BJ (cell line): ENCODE measurements around the gene LCAT. TPM values are rescaled to one million over a fixed set of nuclear protein-coding genes. Genes with fewer than 3 reads are reported as not detected.
"Not testable (repeated sequence)": the region's sequence is repeated elsewhere in the genome, so short reads cannot be mapped to it uniquely, and the experiment has no call there.

ENCODE experiments used
- CTCF ChIA-PET: fragments of 350-600 bp; formaldehyde crosslinking; extraction: SDS; loops from one replicate; lab custom pipeline; 2021; ENCODE audit warnings: antibody characterized with exemption, inconsistent platforms; lab: Yijun Ruan, JAX
- POLR2A ChIA-PET: fragments of 300-600 bp; sonication (Branson Sonifier 250); formaldehyde crosslinking; extraction: SDS; loops from one replicate; lab custom pipeline; 2021; ENCODE audit warnings: antibody characterized with exemption; lab: Charles Lee
- DNase-seq: peaks from one replicate; pipeline ENCODE4 v3.0.0-alpha.2; 2011; ENCODE audit warnings: low read depth
- H3K27me3 ChIP-seq: 2 replicates; pipeline ENCODE4 v1.6.0; 2011; ENCODE audit warnings: low read length; ENCODE audit not compliant: control insufficient read depth, insufficient read depth
- H3K36me3 ChIP-seq: 2 replicates; pipeline ENCODE4 v1.5.1; 2011; ENCODE audit warnings: low read length; ENCODE audit not compliant: control insufficient read depth, insufficient read depth
- H3K4me3 ChIP-seq: 2 replicates; pipeline ENCODE4 v1.5.1; 2011; ENCODE audit warnings: low read depth, mild to moderate bottlenecking, control low read depth, low read length
- polyA plus RNA-seq: library from polyadenylated mRNA; depleted of rRNA; stranded (reverse); fragments of >200 nt; gene quantifications from 2 replicates; pipeline ENCODE4 v1.2.3, GENCODE V29; 2011
- TF ChIP-seq, protein P1 (sequence below): IDR thresholded peaks from 2 replicates; pipeline ENCODE4 v1.5.1; 2011; ENCODE audit warnings: low read depth, mild to moderate bottlenecking, control low read depth, inconsistent platforms, low read length, moderate library complexity; ENCODE audit not compliant: insufficient read depth

LCAT gene
- polyA plus RNA-seq, 1 experiment, result 13.6 TPM

DNA sequence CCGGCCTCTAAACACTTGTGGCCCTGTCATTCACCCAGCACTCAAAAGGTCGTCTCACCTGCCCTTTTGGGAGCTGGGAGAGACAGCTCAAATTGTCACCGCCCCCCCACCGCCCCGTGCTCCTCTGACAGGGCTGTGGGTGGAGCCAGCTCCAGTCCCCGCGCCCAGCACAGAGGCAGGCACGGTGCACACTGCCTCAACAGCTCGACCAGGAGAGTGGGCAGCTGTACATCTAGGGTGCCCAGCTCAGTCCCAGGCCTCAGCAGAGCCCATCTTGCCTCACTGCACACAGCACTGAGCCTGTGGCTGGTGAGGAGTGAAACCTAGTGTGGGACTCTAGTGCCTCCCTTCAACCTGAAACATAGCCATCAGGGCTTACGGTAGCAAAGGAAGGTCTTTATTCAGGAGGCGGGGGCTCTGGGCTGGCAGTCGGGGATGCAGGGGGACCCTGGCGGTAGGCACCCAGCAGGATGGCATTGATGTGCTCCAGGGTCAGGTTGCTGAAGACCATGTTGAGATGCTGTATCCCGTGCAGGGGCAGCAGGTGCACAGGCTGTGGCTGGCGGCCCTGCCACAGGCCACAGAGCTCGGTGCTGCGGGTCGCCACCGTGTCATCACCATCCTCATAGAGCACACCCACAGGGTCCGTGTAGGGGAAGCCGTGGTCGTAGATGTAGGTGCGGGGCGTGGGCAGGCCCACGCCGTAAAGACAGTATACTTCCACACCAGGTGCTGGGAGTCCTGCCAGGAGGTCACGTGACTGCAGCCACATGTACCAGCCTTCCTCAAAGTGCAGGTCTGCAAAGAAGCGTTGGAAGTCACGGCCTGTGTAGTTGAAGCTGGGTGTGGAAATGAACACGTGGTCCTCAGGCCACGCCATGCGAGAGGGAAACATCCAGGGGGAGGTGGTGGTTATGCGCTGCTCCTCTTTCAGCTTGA lies 4.1 kb downstream of the LCAT start:
- CTCF ChIA-PET, result interaction anchor here (0.6 to 3.3 kb wide), 4 partner anchors 11 to 123 kb away, joined by 3 to 16 read pairs (median 4); no protein-coding TSS in a partner anchor
- no peak for DNase-seq
- peaks cover 42% of the 10 kb centered on the region for H3K36me3 ChIP-seq
- H3K4me3 ChIP-seq, result no peak overlapping the region
- no peaks in the 10 kb centered on the region for H3K27me3 ChIP-seq
- POLR2A ChIA-PET, result no interaction called here
- TF ChIP-seq, protein P1, sequence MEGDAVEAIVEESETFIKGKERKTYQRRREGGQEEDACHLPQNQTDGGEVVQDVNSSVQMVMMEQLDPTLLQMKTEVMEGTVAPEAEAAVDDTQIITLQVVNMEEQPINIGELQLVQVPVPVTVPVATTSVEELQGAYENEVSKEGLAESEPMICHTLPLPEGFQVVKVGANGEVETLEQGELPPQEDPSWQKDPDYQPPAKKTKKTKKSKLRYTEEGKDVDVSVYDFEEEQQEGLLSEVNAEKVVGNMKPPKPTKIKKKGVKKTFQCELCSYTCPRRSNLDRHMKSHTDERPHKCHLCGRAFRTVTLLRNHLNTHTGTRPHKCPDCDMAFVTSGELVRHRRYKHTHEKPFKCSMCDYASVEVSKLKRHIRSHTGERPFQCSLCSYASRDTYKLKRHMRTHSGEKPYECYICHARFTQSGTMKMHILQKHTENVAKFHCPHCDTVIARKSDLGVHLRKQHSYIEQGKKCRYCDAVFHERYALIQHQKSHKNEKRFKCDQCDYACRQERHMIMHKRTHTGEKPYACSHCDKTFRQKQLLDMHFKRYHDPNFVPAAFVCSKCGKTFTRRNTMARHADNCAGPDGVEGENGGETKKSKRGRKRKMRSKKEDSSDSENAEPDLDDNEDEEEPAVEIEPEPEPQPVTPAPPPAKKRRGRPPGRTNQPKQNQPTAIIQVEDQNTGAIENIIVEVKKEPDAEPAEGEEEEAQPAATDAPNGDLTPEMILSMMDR, result no peak

DNA sequence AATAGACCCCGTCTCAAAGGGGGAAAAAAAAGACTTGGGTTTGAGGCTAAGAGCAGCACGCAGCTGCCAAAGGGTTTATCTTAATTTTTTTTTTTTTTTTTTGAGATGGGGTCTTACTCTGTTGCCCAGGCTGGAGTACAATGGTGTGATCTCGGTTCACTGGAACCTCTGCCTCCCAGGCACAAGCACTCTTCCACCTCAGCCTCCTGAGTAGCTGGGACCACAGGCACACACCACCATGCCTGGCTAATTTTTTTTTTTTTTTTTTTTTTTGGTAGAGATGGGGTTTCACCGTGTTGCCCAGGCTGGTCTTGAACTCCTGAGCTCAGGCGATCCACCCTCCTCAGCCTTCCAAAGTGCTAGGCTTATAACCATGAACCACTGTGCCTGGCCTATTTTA lies 6.2 kb downstream of the LCAT start:
- peaks cover 29% of the 10 kb centered on the region for H3K36me3 ChIP-seq
- H3K27me3 ChIP-seq, DNase-seq, H3K4me3 ChIP-seq: not testable (repeated sequence)
- POLR2A ChIA-PET, result interaction anchor here (0.6 kb wide), 1 partner anchor 104 kb away, joined by 5 read pairs; no protein-coding TSS in a partner anchor
- CTCF ChIA-PET, result interaction anchor here (0.7 to 12.9 kb wide), 3 partner anchors 9 to 66 kb away, joined by 3 to 155 read pairs (median 5); partner anchors contain the start of gene NRN1L

DNA sequence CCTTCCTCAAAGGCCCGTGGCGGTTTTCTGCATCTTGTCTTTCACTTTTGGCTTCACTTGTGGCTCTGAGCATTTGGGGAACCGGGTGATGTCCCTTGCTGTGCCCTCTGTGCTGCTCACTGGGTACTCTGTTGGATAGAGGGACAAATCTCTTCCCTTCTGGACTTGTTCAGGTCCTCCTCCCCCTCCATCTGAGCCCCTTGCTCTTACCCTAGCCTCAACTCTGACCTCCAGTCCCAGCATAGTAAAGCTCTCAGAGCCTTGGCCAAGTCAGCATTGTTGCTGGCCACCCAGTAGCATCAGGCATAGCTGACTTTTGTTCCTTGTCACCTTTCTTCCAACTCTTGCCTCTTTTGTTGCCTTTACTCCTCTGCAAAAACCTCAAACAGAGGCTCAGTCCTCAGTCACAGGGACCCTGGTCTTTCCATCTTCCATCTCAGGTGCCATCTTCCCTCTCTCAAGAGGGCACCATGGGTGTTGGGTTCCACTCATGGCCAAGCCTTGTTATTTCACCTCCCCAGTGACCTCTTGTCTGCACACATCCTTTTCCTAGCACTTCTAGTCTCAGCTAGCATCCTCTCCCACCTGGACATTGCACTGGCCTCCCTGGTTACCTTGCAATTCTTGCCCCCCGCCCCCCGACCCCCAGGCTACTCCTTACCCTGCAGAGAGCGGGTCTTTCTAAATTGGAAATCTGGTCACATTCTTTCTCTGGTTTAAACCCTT lies 6.9 kb downstream of the LCAT start:
- Histone ChIP-seq H3K4me3 (peak overlapping the region; percentile 84), H3K27me3 (no peaks in the 10 kb centered on the region), H3K36me3 (peaks cover 22% of the 10 kb centered on the region)
- TF ChIP-seq, protein P1, result no peak
- no peak for DNase-seq
- CTCF ChIA-PET, result interaction anchor here (0.6 to 12.9 kb wide), 7 partner anchors 8 to 265 kb away, joined by 3 to 155 read pairs (median 4); partner anchors contain the start of gene NRN1L
- POLR2A ChIA-PET, result interaction anchor here (1.0 kb wide), 1 partner anchor 30 kb away, joined by 3 read pairs; no protein-coding TSS in a partner anchor

DNA sequence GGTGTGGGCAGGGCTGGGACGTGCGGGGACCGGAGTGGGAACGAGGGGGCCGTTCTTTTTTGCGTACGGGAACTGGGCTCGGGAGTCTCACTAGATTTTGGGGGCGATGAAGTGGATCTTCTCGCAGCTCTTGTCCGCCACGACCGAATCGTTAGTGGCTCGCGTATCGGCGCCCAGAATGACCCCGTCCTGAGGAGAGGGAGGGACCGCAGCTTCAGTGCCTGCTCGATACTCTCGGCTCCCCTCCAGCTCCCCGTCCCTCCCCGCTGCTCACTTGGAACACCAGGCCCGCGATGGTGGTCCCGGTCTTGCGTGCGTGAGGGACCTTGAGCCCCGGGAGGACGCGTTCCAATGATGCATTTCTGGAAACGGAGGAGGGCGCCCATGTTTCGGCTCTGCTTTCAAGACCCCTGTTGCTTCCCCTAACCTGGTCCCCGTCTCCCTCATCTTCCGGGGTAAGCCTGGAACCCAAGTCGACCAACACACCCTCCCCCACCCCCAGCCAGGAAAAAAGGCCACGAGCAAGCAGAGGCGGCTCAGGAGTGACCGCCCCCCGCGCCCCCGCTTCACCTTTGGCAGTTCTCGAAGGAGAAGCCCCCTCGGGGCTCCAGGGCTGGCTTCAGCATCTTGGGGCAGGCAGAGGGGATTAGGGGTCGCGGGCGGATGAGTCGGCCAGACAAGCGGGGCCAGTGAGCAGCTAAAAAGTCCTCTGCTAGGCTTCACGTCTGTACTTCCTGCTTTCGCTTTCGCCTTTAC lies 7.6 kb downstream of the LCAT start, which contains the start of gene PSMB10:
Gene PSMB10 (minus strand): TSS at position 727 of the 756 bp plus-strand sequence. CDS start 101 bp downstream, at position 626.
- CTCF ChIA-PET, result interaction anchor here (0.6 to 12.9 kb wide), 13 partner anchors 7 to 415 kb away, joined by 3 to 155 read pairs (median 5); partner anchors contain the start of gene NRN1L
- POLR2A ChIA-PET, result interaction anchor here (1.0 to 1.6 kb wide), 4 partner anchors 12 to 130 kb away, joined by 3 to 5 read pairs (median 3); partner anchors contain the start of gene TSNAXIP1
- no peak for DNase-seq

More for the DNA sequence above, 7.6 kb downstream of the LCAT start, which contains the start of gene PSMB10:
- Histone ChIP-seq H3K27me3 (no peaks in the 10 kb centered on the region), H3K4me3 (peak within 1 kb of the TSS; percentile 84), H3K36me3 (peaks cover 16% of the 10 kb centered on the region)
- TF ChIP-seq, protein P1, result 0 out of 2 replicates have a peak, but pooled peaks have one; percentile 8
